Measurements from ENCODE around the gene TRPM2. TPM values are rescaled to one million over a fixed set of nuclear protein-coding genes. Genes with fewer than 3 reads are reported as not detected.

Gene TRPM2
- total RNA-seq, 3 donors from 2014 or later (not counting 1 experiment from before 2014, with no cell fraction given) = 21.7 to 70.5 (median 25.2) TPM

- no peak for ATAC-seq
- Histone ChIP-seq H3K36me3 (ENCODE audit: control insufficient read depth, insufficient read depth, low read length) (no peaks in the 10 kb centered on the region), H3K27me3 (ENCODE audit: control insufficient read depth, insufficient read depth, low read length) (no peaks in the 10 kb centered on the region), H3K4me3 (ENCODE audit: low read length) (no peak overlapping the region), H3K9me3 (ENCODE audit: control insufficient read depth, insufficient read depth, low read length) (no peaks in the 10 kb centered on the region), H3K27ac (ENCODE audit: low read length) (no peak overlapping the region), H3K4me1 (ENCODE audit: control insufficient read depth, insufficient read depth, low read length) (peaks cover 9% of the 10 kb centered on the region)
- no peak for TF ChIP-seq CTCF (IDR thresholded peaks at IDR 0.05)
- Mint-ChIP-seq H3K27me3 (ENCODE audit: low read depth in 2 of 2) (peaks cover 12 to 19% of the 10 kb centered on the region in 2 donors), H3K4me3 (no peak overlapping the region), H3K27ac (no peak overlapping the region), H3K9me3 (no peaks in the 10 kb centered on the region), H3K4me1 (no peaks in the 10 kb centered on the region), H3K36me3 (no peaks in the 10 kb centered on the region)
- intact Hi-C loops (cut with micrococcal nuclease) = loop anchor here (10.0 kb wide), 1 partner anchor 97 kb away; no protein-coding TSS in a partner anchor
- WGBS (ENCODE audit: insufficient coverage) = 91% methylated on average over 4 of the region's 6 CpGs
- DNase-seq = no peak
Observed at GRCh38 chr21:44471996-44472395, 118.6 kb downstream of the TRPM2 start.

- no peak for TF ChIP-seq CTCF (IDR thresholded peaks at IDR 0.05)
- Histone ChIP-seq H3K27me3 (ENCODE audit: control insufficient read depth, insufficient read depth, low read length) (no peaks in the 10 kb centered on the region), H3K4me3 (ENCODE audit: low read length) (no peak overlapping the region), H3K4me1 (ENCODE audit: control insufficient read depth, insufficient read depth, low read length) (peaks cover 9% of the 10 kb centered on the region), H3K36me3 (ENCODE audit: control insufficient read depth, insufficient read depth, low read length) (no peaks in the 10 kb centered on the region), H3K27ac (ENCODE audit: low read length) (no peak overlapping the region), H3K9me3 (ENCODE audit: control insufficient read depth, insufficient read depth, low read length) (no peaks in the 10 kb centered on the region)
- peaks cover 11 to 19% of the 10 kb centered on the region in 2 donors for H3K27me3 Mint-ChIP-seq (ENCODE audit: low read depth in 2 of 2)
- intact Hi-C loops (cut with micrococcal nuclease) = loop anchor here (10.0 kb wide), 1 partner anchor 99 kb away; no protein-coding TSS in a partner anchor
- peak; percentile 13 to 39 for DNase-seq
- no peaks in the 10 kb centered on the region for H3K4me1 Mint-ChIP-seq
- H3K27ac Mint-ChIP-seq = no peak overlapping the region
- ATAC-seq = peak; percentile 52 to 97 (median 88)
- WGBS (ENCODE audit: insufficient coverage) = 64% methylated on average over 18 of the region's 19 CpGs
- H3K9me3 Mint-ChIP-seq = no peaks in the 10 kb centered on the region
- H3K36me3 Mint-ChIP-seq = no peaks in the 10 kb centered on the region
- H3K4me3 Mint-ChIP-seq = no peak overlapping the region
Observed at GRCh38 chr21:44473915-44474555, 120.6 kb downstream of the TRPM2 start.

GRCh38 chr21:44475266-44475845 is 121.9 kb downstream of the TRPM2 start:
- Histone ChIP-seq H3K4me3 (ENCODE audit: low read length) (no peak overlapping the region), H3K36me3 (ENCODE audit: control insufficient read depth, insufficient read depth, low read length) (no peaks in the 10 kb centered on the region), H3K27me3 (ENCODE audit: control insufficient read depth, insufficient read depth, low read length) (no peaks in the 10 kb centered on the region), H3K4me1 (ENCODE audit: control insufficient read depth, insufficient read depth, low read length) (peaks cover 9% of the 10 kb centered on the region), H3K9me3 (ENCODE audit: control insufficient read depth, insufficient read depth, low read length) (no peaks in the 10 kb centered on the region), H3K27ac (ENCODE audit: low read length) (no peak overlapping the region)
- H3K27ac Mint-ChIP-seq = no peak overlapping the region
- intact Hi-C loops (cut with micrococcal nuclease) = loop anchor here (10.0 kb wide), 1 partner anchor 101 kb away; no protein-coding TSS in a partner anchor
- ATAC-seq (no peak), DNase-seq (no peak)
- no peak for TF ChIP-seq CTCF (IDR thresholded peaks at IDR 0.05)
- H3K27me3 Mint-ChIP-seq (ENCODE audit: low read depth in 2 of 2) = peaks cover 4 to 12% of the 10 kb centered on the region in 2 donors
- no peaks in the 10 kb centered on the region for H3K9me3 Mint-ChIP-seq
- no peaks in the 10 kb centered on the region for H3K4me1 Mint-ChIP-seq
- no peaks in the 10 kb centered on the region for H3K36me3 Mint-ChIP-seq
- no peak overlapping the region for H3K4me3 Mint-ChIP-seq
- WGBS (ENCODE audit: insufficient coverage) = 95% methylated on average over 16 of the region's 17 CpGs
